ENCODE data around the gene DTX4. TPM values are rescaled to one million over a fixed set of nuclear protein-coding genes. Genes with fewer than 3 reads are reported as not detected.

Gene DTX4
- total RNA-seq, 1 experiment from 2014 or later: 7.6 TPM

GRCh38 chr11:59142530-59143507, 29.1 kb upstream of the DTX4 start, which contains the start of gene FAM111A (continued):
- TF ChIP-seq CTCF (IDR thresholded peaks at IDR 0.05 in 2 of 3, conservative IDR thresholded peaks at IDR 0.05 in 1 of 3; ENCODE audit: borderline replicate concordance in 1 of 3, insufficient read depth in 1 of 3, low read depth in 2 of 3, low read length in 2 of 3): peak in 2 of 3 experiments; percentile 9 to 21; a peak in 1 of 6 replicates
- no peak for TF ChIP-seq CBX3 (IDR thresholded peaks at IDR 0.05; ENCODE audit: low read depth)

- intact Hi-C loops (cut with micrococcal nuclease): loop anchor here (5.0 to 10.0 kb wide), 2 partner anchors 219 to 567 kb away; partner anchors contain the start of genes LPXN and ZFP91
- H3K9me2 ChIP-seq (ENCODE audit: insufficient read depth): no peaks in the 10 kb centered on the region
- ChIA-PET RAD21 (ENCODE audit: low non-redundant PET in 1 of 2, low total read pairs in 2 of 2, uncharacterized antibody in 2 of 2, unreplicated experiment in 2 of 2) (interaction anchor here in 1 of 2 experiments (1.2 kb wide), 1 partner anchor 14 kb away, joined by 3 read pairs; no protein-coding TSS in a partner anchor), POLR2A (interaction anchor here (1.0 to 1.4 kb wide), 3 partner anchors 8 to 42 kb away, joined by 3 to 6 read pairs (median 3); no protein-coding TSS in a partner anchor), CTCF (interaction anchor here (0.8 to 7.7 kb wide), 5 partner anchors 8 to 86 kb away, joined by 3 to 59 read pairs (median 10); partner anchors contain the start of gene DTX4)
- peaks cover 15 to 34% of the 10 kb centered on the region in 2 experiments for H3K4me1 ChIP-seq (ENCODE audit: control insufficient read depth in 1 of 2, insufficient read depth in 2 of 2, low read length in 2 of 2)
- H4K20me1 ChIP-seq (ENCODE audit: insufficient read depth): no peaks in the 10 kb centered on the region
- BruUV-seq (replicated peaks): no TSS peak
- H3K27ac ChIP-seq (ENCODE audit: low read depth, low read length): peak overlapping the region; percentile 75
- H3K9me3 ChIP-seq (ENCODE audit: control insufficient read depth in 1 of 2, insufficient read depth in 1 of 2, low read depth in 1 of 2, low read length in 2 of 2): no peaks in the 10 kb centered on the region
- H3K4me2 ChIP-seq (ENCODE audit: low read length): peak overlapping the region; percentile 84
- peaks cover 9% of the 10 kb centered on the region; the same call in 1 of the 2 replicates for H3K79me2 ChIP-seq (ENCODE audit: insufficient read depth, low read length)
- H3K27me3 ChIP-seq (ENCODE audit: insufficient read depth, low read length): no peaks in the 10 kb centered on the region
- H3K36me3 ChIP-seq (ENCODE audit: control insufficient read depth in 1 of 2, insufficient read depth in 2 of 2, low read length in 2 of 2): peaks cover 0 to 9% of the 10 kb centered on the region in 2 experiments; a peak in 3 of 4 replicates
- peak overlapping the region; percentile 55 to 79 for H3K4me3 ChIP-seq (replicated peaks in 1 of 2; ENCODE audit: low read depth in 1 of 2, low read length in 2 of 2)
- TF ChIP-seq JUND (IDR thresholded peaks at IDR 0.05): no peak
- TF ChIP-seq ZFX (IDR thresholded peaks at IDR 0.05): no peak
- no peak for TF ChIP-seq POLR2A (IDR thresholded peaks at IDR 0.05; ENCODE audit: borderline replicate concordance, extremely low read depth, insufficient read depth, insufficient read length)
- TF ChIP-seq CEBPB (IDR thresholded peaks at IDR 0.05; ENCODE audit: low read depth): no peak
- TF ChIP-seq EZH2 (IDR thresholded peaks at IDR 0.05): no peak
- no peak for TF ChIP-seq SIN3A (IDR thresholded peaks at IDR 0.05; ENCODE audit: low read depth)
- TF ChIP-seq ZNF274 (IDR thresholded peaks at IDR 0.05; ENCODE audit: low read depth, low read length): no peak
- TF ChIP-seq SP1 (IDR thresholded peaks at IDR 0.05; ENCODE audit: low read depth): no peak
- no peak for TF ChIP-seq TCF7L2 (IDR thresholded peaks at IDR 0.05; ENCODE audit: borderline replicate concordance, extremely low read depth, insufficient read depth, insufficient read length)
- no peak for TF ChIP-seq SRF (IDR thresholded peaks at IDR 0.05; ENCODE audit: low read depth)
- H2AFZ ChIP-seq (ENCODE audit: low read depth, low read length, poor library complexity, severe bottlenecking): no peak overlapping the region
- ATAC-seq (no peak), DNase-seq (ENCODE audit: low read depth, low spot score) (no peak)
- H3K9ac ChIP-seq (ENCODE audit: low read length): peak overlapping the region; percentile 61; the same call in 1 of the 2 replicates
Observed at GRCh38 chr11:59144096-59144495, 27.8 kb upstream of the DTX4 start.

Measured in HCT116 (cell line).